ENCODE data around the gene PALMD.
A peak's percentile ranks its signal among the peaks of the same experiment; 100 is the strongest.

PALMD gene

GRCh38 chr1:99704356-99704816 lies 58.5 kb downstream of the PALMD start:
- Histone ChIP-seq H3K9me3 (replicated peaks; ENCODE audit: insufficient read depth, low read length) (no peaks in the 10 kb centered on the region), H3K27me3 (replicated peaks; ENCODE audit: insufficient read depth, low read length) (no peaks in the 10 kb centered on the region), H2AFZ (ENCODE audit: low read length) (no peak overlapping the region), H3K4me3 (ENCODE audit: low read length) (no peak overlapping the region), H4K20me1 (ENCODE audit: insufficient read depth, low read length) (no peaks in the 10 kb centered on the region), H3K27ac (ENCODE audit: low read length) (no peak overlapping the region), H3K4me1 (ENCODE audit: low read length) (no peaks in the 10 kb centered on the region), H3F3A (ENCODE audit: insufficient read depth, low read length) (no peaks in the 10 kb centered on the region), H3K9ac (ENCODE audit: low read length) (no peak overlapping the region), H3K79me2 (ENCODE audit: low read length) (no peaks in the 10 kb centered on the region), H3K4me2 (ENCODE audit: low read depth, low read length) (no peak overlapping the region), H3K36me3 (replicated peaks; ENCODE audit: insufficient read depth, low read length) (no peaks in the 10 kb centered on the region), H3K9me2 (replicated peaks; ENCODE audit: insufficient read depth, low read length) (no peaks in the 10 kb centered on the region)
- DNase-seq, result no peak
- TF ChIP-seq EZH2 (optimal IDR thresholded peaks at IDR 0.05; ENCODE audit: low read depth, low read length) (no peak), EZH2phosphoT487 (IDR thresholded peaks at IDR 0.05; ENCODE audit: low read length) (no peak), CTCF (IDR thresholded peaks at IDR 0.05; ENCODE audit: low read length) (no peak)

GRCh38 chr1:99705385-99705784 lies 59.5 kb downstream of the PALMD start:
- Histone ChIP-seq H2AFZ (ENCODE audit: low read length) (no peak overlapping the region), H3K36me3 (replicated peaks; ENCODE audit: insufficient read depth, low read length) (no peaks in the 10 kb centered on the region), H3K4me2 (ENCODE audit: low read depth, low read length) (no peak overlapping the region), H3F3A (ENCODE audit: insufficient read depth, low read length) (no peaks in the 10 kb centered on the region), H3K4me1 (ENCODE audit: low read length) (no peaks in the 10 kb centered on the region), H3K27me3 (replicated peaks; ENCODE audit: insufficient read depth, low read length) (no peaks in the 10 kb centered on the region), H3K27ac (ENCODE audit: low read length) (no peak overlapping the region), H3K9ac (ENCODE audit: low read length) (no peak overlapping the region), H4K20me1 (ENCODE audit: insufficient read depth, low read length) (no peaks in the 10 kb centered on the region), H3K79me2 (ENCODE audit: low read length) (no peaks in the 10 kb centered on the region), H3K9me2 (replicated peaks; ENCODE audit: insufficient read depth, low read length) (no peaks in the 10 kb centered on the region), H3K9me3 (replicated peaks; ENCODE audit: insufficient read depth, low read length) (no peaks in the 10 kb centered on the region), H3K4me3 (ENCODE audit: low read length) (no peak overlapping the region)
- no peak for DNase-seq
- TF ChIP-seq EZH2 (optimal IDR thresholded peaks at IDR 0.05; ENCODE audit: low read depth, low read length) (no peak), EZH2phosphoT487 (IDR thresholded peaks at IDR 0.05; ENCODE audit: low read length) (no peak), CTCF (IDR thresholded peaks at IDR 0.05; ENCODE audit: low read length) (no peak)

GRCh38 chr1:99707535-99708142 lies 61.7 kb downstream of the PALMD start:
- Histone ChIP-seq H3K4me2 (ENCODE audit: low read depth, low read length) (no peak overlapping the region), H3K79me2 (ENCODE audit: low read length) (no peaks in the 10 kb centered on the region), H3K4me1 (ENCODE audit: low read length) (no peaks in the 10 kb centered on the region), H2AFZ (ENCODE audit: low read length) (no peak overlapping the region), H3K36me3 (replicated peaks; ENCODE audit: insufficient read depth, low read length) (no peaks in the 10 kb centered on the region), H3K9me3 (replicated peaks; ENCODE audit: insufficient read depth, low read length) (no peaks in the 10 kb centered on the region), H3K9ac (ENCODE audit: low read length) (no peak overlapping the region), H3K27ac (ENCODE audit: low read length) (no peak overlapping the region), H3K27me3 (replicated peaks; ENCODE audit: insufficient read depth, low read length) (no peaks in the 10 kb centered on the region), H3F3A (ENCODE audit: insufficient read depth, low read length) (no peaks in the 10 kb centered on the region), H3K4me3 (ENCODE audit: low read length) (no peak overlapping the region), H3K9me2 (replicated peaks; ENCODE audit: insufficient read depth, low read length) (no peaks in the 10 kb centered on the region), H4K20me1 (ENCODE audit: insufficient read depth, low read length) (no peaks in the 10 kb centered on the region)
- DNase-seq, result peak; percentile 33
- peak; percentile 66 for TF ChIP-seq CTCF (IDR thresholded peaks at IDR 0.05; ENCODE audit: low read length)
- TF ChIP-seq EZH2 (optimal IDR thresholded peaks at IDR 0.05; ENCODE audit: low read depth, low read length), result no peak
